GM19328 (cell line): Measurements from ENCODE around the gene RGCC.

ENCODE experiments used
- ATAC-seq: cut with Tn5 transposase; IDR thresholded peaks from one replicate; pipeline ENCODE4 v1.9.1; 2021; ENCODE audit warnings: mild to moderate bottlenecking, moderate library complexity; ENCODE audit not compliant: unreplicated experiment

Gene RGCC

DNA sequence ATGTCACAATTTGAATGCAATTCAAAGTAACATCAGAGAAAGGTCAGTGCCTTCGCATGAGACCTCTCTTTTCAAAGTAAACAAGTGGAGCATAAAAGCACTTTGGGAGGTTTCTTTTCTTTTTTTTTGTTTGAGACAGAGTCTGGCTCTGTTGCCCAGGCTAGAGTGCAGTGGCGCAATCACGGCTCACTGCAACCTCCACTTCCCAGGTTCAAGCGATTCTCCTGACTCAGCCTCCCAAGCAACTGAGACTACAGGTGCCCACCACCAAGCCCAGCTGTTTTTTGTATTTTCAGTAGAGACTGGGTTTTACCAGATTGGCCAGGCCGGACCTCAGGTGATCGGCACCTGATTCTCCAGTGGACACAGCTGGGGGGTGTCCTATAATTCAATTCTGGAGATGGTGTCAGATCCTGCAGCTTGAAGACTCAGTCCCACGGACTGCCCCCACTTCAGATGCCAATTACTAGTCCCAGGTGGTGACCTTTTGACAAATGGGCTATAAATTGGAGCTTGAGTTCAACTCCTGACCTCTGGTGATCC, 57.6 kb downstream of the RGCC start:
- ATAC-seq: no peak

DNA sequence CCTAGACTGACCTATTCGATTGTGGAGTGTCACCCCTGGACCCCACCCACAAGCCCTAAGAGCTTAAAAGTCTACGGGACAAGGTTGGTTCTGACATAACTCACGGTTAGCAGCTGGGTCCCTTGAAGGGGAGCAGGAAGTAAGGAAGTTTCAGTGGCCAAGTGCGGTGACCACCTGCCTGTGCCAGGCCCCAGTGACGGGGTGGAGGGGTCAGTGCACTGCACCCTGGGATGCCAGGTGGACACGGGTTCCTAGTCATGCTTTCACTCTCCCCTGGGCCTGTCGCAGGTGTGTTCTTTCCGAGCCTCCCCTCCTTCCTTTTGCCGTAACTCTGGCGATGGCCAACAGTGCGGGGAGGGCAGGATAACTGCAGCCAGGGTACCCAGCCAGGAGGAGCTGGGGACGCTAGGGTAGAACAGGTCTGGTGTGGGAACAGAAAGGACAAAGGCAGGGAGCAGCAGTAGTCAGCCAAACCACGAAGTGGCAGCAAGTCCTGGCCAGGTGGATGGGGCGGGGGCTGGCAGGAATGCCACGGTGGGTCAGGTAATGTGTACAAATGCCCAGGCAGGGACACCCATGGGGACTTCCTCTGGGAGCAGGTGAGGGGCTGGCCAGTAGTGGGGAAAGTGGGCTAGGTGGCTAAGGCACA, 58.3 kb downstream of the RGCC start:
- ATAC-seq: no peak

DNA sequence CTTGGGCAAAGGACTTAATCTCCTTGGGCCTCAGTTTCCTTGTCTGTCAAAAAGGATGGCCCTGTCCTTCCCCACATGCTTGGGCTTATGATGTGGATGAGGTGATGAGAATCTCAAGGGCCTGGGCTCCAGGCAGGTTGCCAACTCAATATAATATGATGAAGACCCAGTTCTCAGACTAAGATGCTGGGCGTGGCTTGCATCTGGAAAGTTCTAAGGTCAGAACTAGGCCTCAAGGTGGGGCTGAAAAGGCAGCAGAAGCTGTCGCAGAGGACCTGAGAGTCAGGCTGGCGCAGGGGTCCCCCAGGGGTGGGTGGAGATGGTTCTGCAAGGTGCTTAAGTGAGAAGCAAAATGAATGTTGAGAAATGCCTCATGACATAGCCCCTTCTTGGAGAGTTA, 58.8 kb downstream of the RGCC start:
- no peak for ATAC-seq

DNA sequence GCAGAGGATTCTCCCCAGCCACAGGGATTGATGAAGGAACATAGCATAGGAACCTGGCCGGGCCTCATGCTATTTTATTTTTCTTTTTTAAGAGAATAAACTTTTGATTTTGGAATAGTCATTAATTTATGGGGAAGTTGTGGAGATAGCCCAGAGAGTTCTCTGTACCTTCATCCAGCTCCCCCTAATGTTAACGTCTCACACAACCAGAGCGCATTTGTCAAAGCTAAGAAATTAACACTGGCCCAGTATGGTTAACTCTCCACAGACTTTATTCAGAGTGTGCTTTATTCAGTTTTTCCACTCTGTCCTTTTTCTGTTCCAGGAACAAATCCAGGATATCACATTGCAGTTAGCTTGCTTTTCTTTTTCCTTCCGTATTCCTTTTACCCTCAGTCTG, 59.4 kb downstream of the RGCC start:
- ATAC-seq: no peak

DNA sequence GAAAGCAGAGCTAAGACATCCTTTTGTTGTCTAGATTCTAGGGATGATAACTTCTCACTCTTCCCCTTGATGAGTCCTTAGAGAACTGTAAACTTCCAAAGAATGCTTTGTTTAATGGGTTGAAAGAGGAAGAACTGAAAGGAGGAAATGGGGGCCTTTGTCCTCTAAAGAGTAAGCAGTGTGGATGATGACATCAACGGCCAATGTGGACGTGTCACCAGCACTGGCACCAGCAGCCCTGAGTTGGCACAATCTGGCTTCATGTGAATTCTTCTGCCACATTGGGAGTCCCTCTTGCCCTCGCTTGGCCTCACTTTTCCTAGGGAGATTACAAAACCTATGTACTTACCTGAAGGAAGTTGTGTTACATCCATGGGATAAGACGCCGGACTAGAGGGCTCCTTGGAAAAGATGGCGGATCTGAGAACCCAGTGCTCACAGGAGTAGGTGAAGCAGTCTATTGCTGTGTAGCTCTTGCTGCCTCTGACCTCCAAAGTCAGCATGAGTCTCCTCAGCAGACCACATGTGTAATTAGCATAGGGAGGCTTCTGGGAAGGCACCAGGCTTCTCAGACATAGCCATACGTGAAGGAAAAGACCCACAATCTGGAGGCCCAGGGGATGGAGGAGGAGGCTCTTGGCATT, 62.8 kb downstream of the RGCC start:
- no peak for ATAC-seq
